Gastroesophageal sphincter (tissue), 4 donors: ENCODE data around the gene ADGRG6. TPM values are rescaled to one million over a fixed set of nuclear protein-coding genes. Genes with fewer than 3 reads are reported as not detected.
"Not testable (repeated sequence)": the region's sequence is repeated elsewhere in the genome, so short reads cannot be mapped to it uniquely, and the experiment has no call there.

Experiments used
- ATAC-seq: fragments of 150-250 bp; one replicate; pipeline ENCODE4 v1.9.1; 2016; ENCODE audit warnings: mild to moderate bottlenecking, moderate library complexity
- H3K27ac ChIP-seq, 4 donors: fragments of 200-600 bp; sonication (generic) in 3 of 4; 1 replicate in 3 of 4; 2 replicates in 1 of 4; pipeline ENCODE4 v1.5.1; 2016 to 2019
- H3K27me3 ChIP-seq: fragments of 200-600 bp; sonication (generic); one replicate; pipeline ENCODE4 v1.5.1; 2019
- H3K36me3 ChIP-seq, 2 donors: fragments of 200-600 bp; sonication (generic); one replicate each; pipeline ENCODE4 v1.5.1; 2019; ENCODE audit warnings: control low read depth in 1 of 2
- H3K4me1 ChIP-seq, 3 donors: fragments of 200-600 bp; sonication (generic); 1 replicate in 2 of 3; 2 replicates in 1 of 3; pipeline ENCODE4 v1.5.1; 2016 to 2019; ENCODE audit warnings: control low read depth in 2 of 3
- H3K4me3 ChIP-seq, 2 donors: fragments of 200-600 bp; sonication (generic); one replicate each; pipeline ENCODE4 v1.5.1; 2019; ENCODE audit warnings: mild to moderate bottlenecking in 1 of 2, moderate library complexity in 1 of 2
- H3K9me3 ChIP-seq, 3 donors: fragments of 200-600 bp; sonication (generic); one replicate each; pipeline ENCODE4 v1.5.1; 2017 to 2019; ENCODE audit warnings: control low read depth in 2 of 3
- CTCF ChIP-seq, 4 experiments: fragments of 200-600 bp in 2 of 4; fragments of 450-650 bp in 2 of 4; sonication (generic) in 1 of 4; IDR thresholded peaks; one replicate each; pipeline ENCODE4 v1.5.1; 2017 to 2019; ENCODE audit warnings: antibody characterized with exemption in 4 of 4, mild to moderate bottlenecking in 2 of 4, moderate library complexity in 2 of 4
- EP300 ChIP-seq: sonication (generic); formaldehyde crosslinking; IDR thresholded peaks from one replicate; pipeline ENCODE4 v1.6.1; 2017; ENCODE audit warnings: antibody characterized with exemption, mild to moderate bottlenecking
- POLR2A ChIP-seq, 2 donors: fragments of 450-650 bp; IDR thresholded peaks; one replicate each; pipeline ENCODE4 v1.6.1; 2017; ENCODE audit warnings: antibody characterized with exemption in 2 of 2, mild to moderate bottlenecking in 2 of 2, moderate library complexity in 1 of 2
- POLR2AphosphoS5 ChIP-seq: sonication (generic); formaldehyde crosslinking; IDR thresholded peaks from one replicate; pipeline ENCODE4 v1.6.1; 2017; ENCODE audit warnings: antibody characterized with exemption
- WGBS, 2 donors: methylation state at CpG; one replicate each; pipeline ENCODE4 v1.1.5; 2018; ENCODE audit warnings: low coverage in 1 of 2; 5-methylcytosine and 5-hydroxymethylcytosine counted together
- total RNA-seq, 4 donors: library from RNA; depleted of rRNA; stranded (reverse); fragments of >200 nt; gene quantifications; one replicate each; pipeline ENCODE4 v1.1.0, GENCODE V29; 2016

ADGRG6 gene
- total RNA-seq, 4 donors from 2014 or later = 8.3 to 14.4 (median 11.4) TPM

DNA sequence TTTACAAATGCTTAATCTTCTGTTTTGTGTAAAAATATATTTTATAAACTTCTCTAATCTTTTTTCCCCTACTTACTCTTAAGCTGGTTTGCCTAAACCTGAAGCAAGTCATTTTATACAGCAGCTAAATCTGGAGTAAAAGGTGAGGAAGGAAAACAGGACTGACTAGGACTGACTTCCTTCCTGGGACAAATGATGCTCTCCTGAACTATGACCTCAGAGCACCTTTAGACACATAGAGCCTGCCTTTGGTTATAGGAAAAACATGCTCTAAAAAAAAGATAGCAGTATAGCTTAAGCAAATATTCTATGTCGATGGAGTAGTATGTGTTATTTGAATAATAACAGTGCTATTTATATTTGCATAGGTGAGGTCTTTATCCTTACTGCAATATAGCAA, 21.5 kb upstream of the ADGRG6 start:
- H3K27ac ChIP-seq = no peak overlapping the region
- no peaks in the 10 kb centered on the region for H3K36me3 ChIP-seq
- no peaks in the 10 kb centered on the region for H3K4me1 ChIP-seq
- no peaks in the 10 kb centered on the region for H3K27me3 ChIP-seq
- H3K9me3 ChIP-seq = peaks cover 0 to 17% (median 0%) of the 10 kb centered on the region in 3 donors
- ATAC-seq = no peak
- WGBS, 2 donors = 40 to 94% methylated on average over 1 of the region's 1 CpG
- TF ChIP-seq CTCF (IDR thresholded peaks at IDR 0.05) = no peak
- TF ChIP-seq EP300 = no peak
- no peak for TF ChIP-seq POLR2AphosphoS5
- no peak for TF ChIP-seq POLR2A (IDR thresholded peaks at IDR 0.05)
- H3K4me3 ChIP-seq = no peak overlapping the region

GRCh38 chr6:142280927-142281326, 20.9 kb upstream of the ADGRG6 start:
- Histone ChIP-seq H3K27me3 (no peaks in the 10 kb centered on the region), H3K27ac (no peak overlapping the region), H3K36me3 (no peaks in the 10 kb centered on the region), H3K4me3 (no peak overlapping the region), H3K4me1 (no peaks in the 10 kb centered on the region), H3K9me3 (peaks cover 0 to 17% (median 0%) of the 10 kb centered on the region in 3 donors)
- WGBS, 2 donors = 95% methylated on average over 4 of the region's 4 CpGs; no CpG with 5 or more reads in 1 of the 2 donors
- no peak for ATAC-seq
- TF ChIP-seq EP300 (no peak), CTCF (IDR thresholded peaks at IDR 0.05) (no peak), POLR2AphosphoS5 (no peak), POLR2A (IDR thresholded peaks at IDR 0.05) (no peak)

GRCh38 chr6:142283138-142283537, 18.7 kb upstream of the ADGRG6 start:
- WGBS, 2 donors = 89% methylated on average over 4 of the region's 4 CpGs; no CpG with 5 or more reads in 1 of the 2 donors

GRCh38 chr6:142284419-142284818, 17.4 kb upstream of the ADGRG6 start:
- WGBS, 2 donors = 77 to 78% methylated on average over 1 of the region's 1 CpG
- ATAC-seq = no peak
- no peak for TF ChIP-seq CTCF (IDR thresholded peaks at IDR 0.05)
- TF ChIP-seq EP300 = no peak
- TF ChIP-seq POLR2A (IDR thresholded peaks at IDR 0.05) = no peak
- no peak for TF ChIP-seq POLR2AphosphoS5

More at GRCh38 chr6:142283138-142283537, 18.7 kb upstream of the ADGRG6 start:
- H3K27me3 ChIP-seq, H3K4me3 ChIP-seq, H3K27ac ChIP-seq, H3K36me3 ChIP-seq, H3K4me1 ChIP-seq, ATAC-seq: not testable (repeated sequence)
- H3K9me3 ChIP-seq = peaks cover 0 to 17% (median 0%) of the 10 kb centered on the region in 3 donors

GRCh38 chr6:142285235-142286087, 16.3 kb upstream of the ADGRG6 start:
- no peak for ATAC-seq
- Histone ChIP-seq H3K27me3 (no peaks in the 10 kb centered on the region), H3K4me1 (no peaks in the 10 kb centered on the region), H3K4me3 (no peak overlapping the region), H3K27ac (no peak overlapping the region), H3K9me3 (peaks cover 0 to 17% (median 0%) of the 10 kb centered on the region in 3 donors), H3K36me3 (no peaks in the 10 kb centered on the region)
- no peak for TF ChIP-seq POLR2AphosphoS5
- no peak for TF ChIP-seq EP300
- no peak for TF ChIP-seq POLR2A (IDR thresholded peaks at IDR 0.05)
- no peak for TF ChIP-seq CTCF (IDR thresholded peaks at IDR 0.05)
- 83 to 94% methylated on average over 9 of the region's 9 CpGs for WGBS, 2 donors

More at GRCh38 chr6:142284419-142284818, 17.4 kb upstream of the ADGRG6 start:
- Histone ChIP-seq H3K27ac (no peak overlapping the region), H3K4me1 (no peaks in the 10 kb centered on the region), H3K9me3 (peaks cover 0 to 17% (median 0%) of the 10 kb centered on the region in 3 donors), H3K36me3 (no peaks in the 10 kb centered on the region), H3K4me3 (no peak overlapping the region), H3K27me3 (no peaks in the 10 kb centered on the region)
